NCI-H187 treated with DMSO at 0.1 percent for 48 hours (cell line): ENCODE measurements around the gene UBL4A.
"Not testable (repeated sequence)": the region's sequence is repeated elsewhere in the genome, so short reads cannot be mapped to it uniquely, and the experiment has no call there.

Experiments used
- DNase-seq: peaks from one replicate; lab custom pipeline; 2025; lab: John Stamatoyannopoulos, UW

Gene UBL4A

DNA sequence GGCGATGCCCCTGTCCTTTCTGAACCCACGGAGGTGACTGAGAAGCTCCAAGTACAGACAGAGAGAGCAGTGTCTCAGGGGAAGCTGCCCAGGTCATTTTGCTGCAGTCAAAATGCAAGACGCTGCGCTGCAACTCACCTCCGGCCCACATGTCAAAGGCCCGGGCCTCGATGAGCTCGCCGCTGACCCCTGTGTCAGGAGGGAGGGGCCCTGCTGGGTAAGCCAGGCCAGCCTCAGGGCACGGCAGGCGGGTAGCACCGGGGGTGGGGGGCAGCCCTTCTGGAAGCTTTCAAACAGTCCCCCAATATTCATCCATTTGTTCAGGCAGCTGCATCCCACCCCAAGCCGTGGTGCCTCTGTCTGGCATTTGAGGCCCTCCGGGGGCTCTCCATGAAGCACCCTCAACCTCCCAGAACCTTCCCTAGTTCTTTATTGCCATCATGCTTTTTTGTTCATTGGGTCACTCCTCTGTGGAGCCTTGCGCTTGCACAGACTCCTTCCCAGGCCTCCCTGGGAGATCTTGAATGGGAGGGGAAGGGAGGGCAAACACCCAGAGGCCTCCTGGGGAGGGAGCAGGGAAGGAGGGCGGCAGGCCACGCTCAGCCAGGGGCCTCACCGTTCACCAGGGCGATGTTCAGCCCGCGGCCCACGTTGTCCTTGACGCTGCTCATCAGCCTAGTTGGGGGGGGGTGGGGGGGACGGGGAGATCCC lies 21.4 kb upstream of the UBL4A start:
- DNase-seq: no peak

DNA sequence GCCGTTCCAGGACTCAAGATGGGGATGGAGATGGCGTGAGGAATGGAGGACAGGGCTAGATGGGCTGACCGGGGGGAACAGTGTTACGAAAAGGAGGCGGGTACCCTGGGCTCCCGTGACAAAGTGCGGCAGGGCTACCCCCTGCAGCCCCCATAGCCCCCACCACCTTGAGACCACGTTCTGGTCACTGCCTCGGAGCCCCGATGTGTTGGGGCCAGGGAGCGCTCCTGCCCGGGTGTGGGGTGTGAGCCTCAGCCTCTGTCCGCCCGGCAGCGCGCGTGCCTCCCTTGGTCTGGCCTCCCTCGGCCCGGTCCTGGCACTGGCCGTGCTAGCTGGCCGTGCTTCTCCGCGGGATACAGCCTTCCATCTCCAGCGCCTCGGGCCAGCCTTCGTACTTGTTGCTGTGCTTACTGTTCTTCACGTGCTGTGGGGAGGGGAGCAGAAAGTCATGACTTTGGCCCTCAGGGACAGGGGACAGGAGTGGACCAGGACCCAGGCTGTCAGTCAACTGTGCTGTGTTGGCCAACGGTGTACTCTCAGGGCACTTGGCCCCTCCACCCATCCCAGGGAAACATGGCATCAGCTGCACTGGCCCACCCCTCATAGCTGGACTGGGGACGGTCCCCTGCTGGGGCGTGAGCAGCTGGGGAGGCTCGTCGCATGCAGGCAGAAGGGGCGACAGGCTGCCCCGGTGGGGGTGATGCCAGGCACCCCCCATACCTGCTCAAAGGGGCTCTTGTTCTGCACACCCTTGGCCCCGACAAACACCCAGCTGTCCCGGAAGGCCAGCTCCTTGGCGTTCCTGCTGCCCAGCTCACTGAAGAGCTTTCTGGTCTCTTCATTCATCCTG lies 20.3 kb upstream of the UBL4A start:
- no peak for DNase-seq

DNA sequence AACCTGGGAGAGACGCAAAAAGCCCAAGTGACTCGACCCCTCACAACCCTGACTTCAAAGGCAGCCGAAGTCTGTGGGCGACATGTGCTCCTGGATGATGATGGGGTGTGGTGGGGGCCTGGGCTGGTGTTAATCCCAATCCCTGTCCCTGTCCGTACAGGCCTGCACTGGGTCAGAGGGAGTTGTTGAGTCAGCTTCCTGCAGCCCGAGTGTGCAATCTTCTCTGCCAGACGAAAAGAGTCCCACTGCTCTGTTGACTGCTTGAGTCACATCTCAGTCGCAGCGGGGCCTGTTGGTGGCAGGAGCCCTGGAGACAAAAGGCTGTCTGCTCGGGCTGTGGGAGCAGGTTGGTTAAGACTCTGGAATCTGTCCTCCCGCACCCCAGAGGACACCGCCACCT lies 19.3 kb upstream of the UBL4A start:
- no peak for DNase-seq

GRCh38 chrX:154502989-154503388 lies 16.6 kb upstream of the UBL4A start:
- no peak for DNase-seq

DNA sequence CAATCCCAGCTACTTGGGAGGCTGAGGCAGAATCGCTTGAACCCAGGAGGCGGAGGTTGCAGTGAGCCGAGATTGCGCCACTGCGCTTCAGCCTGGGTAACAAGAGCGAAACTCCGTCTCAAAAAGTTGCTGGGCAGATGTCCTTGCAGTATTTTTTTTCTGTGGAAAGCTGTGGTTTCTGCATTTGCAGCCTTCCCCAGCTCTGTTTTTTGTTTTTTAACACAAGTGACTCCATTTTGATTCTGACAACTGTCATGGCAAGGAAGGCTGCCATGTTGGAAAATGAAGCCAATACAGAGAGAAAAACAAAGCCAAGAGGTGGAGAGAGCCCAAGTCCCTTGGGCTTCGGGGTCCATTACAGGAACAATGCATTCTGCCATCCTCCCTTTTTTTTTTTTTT lies 15.7 kb upstream of the UBL4A start:
- no peak for DNase-seq

- DNase-seq: not testable (repeated sequence)
These were observed 15.0 kb upstream of the UBL4A start for GRCh38 chrX:154501423-154501822.

GRCh38 chrX:154496591-154497137 lies 10.2 kb upstream of the UBL4A start:
- not testable (repeated sequence) for DNase-seq

DNA sequence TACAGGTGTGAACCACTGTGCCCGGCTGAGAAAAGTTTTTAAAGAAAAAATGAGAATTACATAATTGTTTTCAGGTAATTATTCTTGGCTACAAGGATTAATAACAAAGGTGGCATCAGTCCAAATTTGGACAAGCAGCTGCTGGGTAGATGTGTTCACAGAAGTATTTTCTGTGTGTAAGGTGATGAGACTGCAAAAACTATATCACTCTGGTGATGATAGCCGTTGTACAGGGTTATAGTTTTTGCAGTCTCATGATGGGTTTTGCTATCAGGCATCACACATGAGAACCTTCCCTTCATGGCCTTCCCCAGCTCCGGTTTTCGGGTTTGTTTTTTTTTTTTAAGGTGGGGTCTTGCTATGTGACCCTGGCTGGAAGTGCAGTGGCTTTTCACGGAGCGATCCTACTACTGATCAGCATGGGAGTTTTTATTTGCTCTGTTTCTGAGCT lies 9.1 kb upstream of the UBL4A start:
- DNase-seq: no peak

DNA sequence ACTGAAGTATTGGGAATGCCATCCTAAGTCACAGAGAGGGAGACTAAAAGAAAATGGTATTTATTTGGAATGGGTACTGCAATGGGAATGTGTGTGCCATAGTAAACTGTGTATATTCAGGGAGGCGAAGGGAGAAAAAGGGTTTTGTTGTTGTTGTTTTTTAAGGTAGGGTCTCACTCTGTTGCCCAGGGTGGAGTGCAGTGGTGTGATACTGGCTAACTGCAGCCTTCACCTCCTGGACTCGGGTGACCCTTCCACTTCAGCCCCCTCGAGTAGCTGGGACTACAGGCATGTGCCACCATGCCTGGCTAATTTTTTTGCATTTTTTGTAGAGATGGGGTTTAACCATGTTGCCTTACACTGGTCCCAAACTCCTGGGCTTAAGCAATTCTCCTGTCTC lies 8.3 kb upstream of the UBL4A start:
- no peak for DNase-seq

DNA sequence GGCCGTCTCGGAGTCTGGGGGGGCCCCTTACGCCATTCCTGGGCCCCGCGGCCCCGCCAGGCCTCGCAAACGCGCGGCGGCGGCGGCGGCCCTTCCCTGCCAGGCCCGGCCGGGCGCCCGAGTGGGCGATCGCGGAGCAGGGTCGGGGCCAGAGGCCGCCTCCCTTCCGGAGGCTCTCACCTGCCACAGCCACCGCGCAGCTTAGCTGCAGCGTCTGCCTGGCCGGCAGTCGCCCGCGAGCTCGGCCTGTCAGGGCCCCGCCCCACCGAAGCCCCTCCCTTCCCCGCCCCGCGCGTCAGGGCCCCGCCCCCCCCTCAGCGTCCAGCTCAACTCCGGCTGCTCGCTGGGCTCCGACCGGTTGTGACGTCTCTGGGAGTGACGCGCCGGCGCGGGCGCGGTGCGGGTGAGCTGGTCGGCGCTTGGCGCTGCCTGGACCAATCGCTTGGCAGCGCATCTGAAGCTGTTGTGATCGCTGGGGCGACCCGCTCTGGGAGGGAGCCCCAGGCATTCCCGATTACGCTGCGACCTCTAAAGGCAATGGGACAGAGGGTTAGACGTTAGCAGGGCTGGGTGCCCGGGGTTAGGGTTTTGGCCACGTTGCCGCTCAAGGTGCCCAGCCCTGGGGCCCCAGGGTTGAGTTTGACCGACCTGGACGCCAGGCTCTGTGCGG lies 4.1 kb upstream of the UBL4A start, which contains the start of gene SLC10A3:
SLC10A3 (minus strand) TSS at position 216 of the 670 bp plus-strand sequence. CDS start 1,689 bp downstream, outside the sequence.
- DNase-seq: peak; percentile 67

DNA sequence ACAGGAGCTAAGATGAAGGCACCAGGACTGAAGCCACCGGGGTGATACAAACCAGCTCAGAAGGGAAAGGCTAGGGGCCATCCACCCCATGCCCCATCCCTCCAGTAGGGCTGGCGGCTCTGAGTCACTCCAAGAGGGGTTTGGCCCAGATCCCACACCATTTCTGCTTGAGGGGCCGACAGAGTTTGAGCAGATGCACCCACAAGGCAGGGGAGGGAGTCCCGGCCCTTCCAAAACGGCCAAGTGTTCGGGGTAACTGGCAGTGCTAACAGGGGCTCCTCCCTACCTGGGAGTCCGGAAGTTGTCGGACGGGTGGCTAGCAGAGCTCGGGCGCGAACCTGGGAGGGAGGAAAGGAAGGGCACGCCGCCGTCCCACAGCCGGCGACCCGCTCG lies 3.6 kb upstream of the UBL4A start:
- no peak for DNase-seq

DNA sequence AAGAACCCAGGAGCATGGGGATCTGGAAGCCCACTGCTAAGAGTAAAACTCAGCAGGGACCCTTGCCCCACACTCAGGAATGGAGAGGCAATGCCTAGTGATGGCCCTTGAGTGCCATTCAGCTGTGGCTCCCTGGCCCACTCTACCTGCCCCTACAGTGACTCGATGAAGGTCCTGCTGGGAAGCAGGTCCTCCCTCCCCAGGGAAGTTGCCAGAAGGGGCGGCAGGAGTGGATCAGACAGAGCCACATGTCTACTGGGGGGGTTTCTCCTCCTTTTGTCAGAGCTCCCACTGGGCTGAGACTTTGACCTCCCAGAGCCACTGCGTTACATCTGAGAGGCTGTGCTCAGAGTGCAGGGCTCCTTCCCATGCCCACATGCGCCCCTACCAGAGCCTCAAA lies 2.8 kb upstream of the UBL4A start:
- DNase-seq: no peak

GRCh38 chrX:154488336-154489075 lies 2.1 kb upstream of the UBL4A start:
- no peak for DNase-seq

- no peak for DNase-seq
These were observed 1.3 kb upstream of the UBL4A start for GRCh38 chrX:154487518-154488290.

DNA sequence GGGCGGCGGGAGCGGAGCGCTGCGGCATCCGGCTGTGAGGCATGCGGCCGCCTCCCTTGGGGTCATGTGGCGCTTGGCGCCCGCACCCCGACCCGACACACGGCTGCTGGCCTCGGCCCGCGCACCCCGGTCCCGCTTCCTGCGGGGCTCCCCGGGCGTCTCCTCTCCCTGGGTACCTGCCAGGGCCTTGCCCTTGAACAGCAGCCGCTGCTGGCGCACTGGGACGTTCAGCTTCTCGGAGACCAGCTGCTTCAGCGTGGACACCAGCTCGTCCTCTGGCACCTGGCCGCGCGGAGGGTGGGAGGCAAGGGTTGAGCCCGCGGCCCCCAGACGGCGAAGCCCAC lies 391 bp downstream of the UBL4A start:
- DNase-seq: no peak

GRCh38 chrX:154485150-154486051 lies 1.0 kb downstream of the UBL4A start:
- DNase-seq: no peak

- no peak for DNase-seq
These were observed 1.9 kb downstream of the UBL4A start for GRCh38 chrX:154484255-154485149.

- no peak for DNase-seq
These were observed 3.1 kb downstream of the UBL4A start for GRCh38 chrX:154483325-154483724.

DNA sequence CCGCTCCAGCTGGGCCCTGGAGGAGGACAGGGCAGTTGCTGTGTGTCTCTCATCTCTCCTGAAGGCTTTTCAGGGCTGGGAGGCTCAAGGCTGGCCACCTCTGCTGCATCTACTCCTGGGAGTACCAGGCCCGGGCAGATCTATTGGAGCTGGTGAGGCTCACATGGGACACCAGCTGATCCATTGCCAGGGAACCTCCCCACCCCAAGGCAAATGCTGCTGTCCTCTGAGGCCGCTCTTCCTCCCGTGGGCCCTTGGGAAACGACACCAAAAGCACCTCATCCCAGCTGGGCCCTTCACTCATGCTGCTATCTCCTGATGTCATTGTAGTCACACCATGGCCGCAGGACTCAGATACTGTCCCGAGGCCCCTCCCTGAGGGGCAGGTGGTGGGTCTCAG lies 3.6 kb downstream of the UBL4A start:
- no peak for DNase-seq
